Ramos (cell line): ENCODE data around the gene HSF5.
"Not testable (repeated sequence)": the region's sequence is repeated elsewhere in the genome, so short reads cannot be mapped to it uniquely, and the experiment has no call there.

Source experiments
- in situ Hi-C: fragments of 300-500 bp; cut with MboI; formaldehyde crosslinking; loops from one replicate; pipeline ENCODE4 v1.14.3; 2022; ENCODE audit warnings: low sequenced_read_pairs; ENCODE audit not compliant: unreplicated experiment

The HSF5 gene

DNA sequence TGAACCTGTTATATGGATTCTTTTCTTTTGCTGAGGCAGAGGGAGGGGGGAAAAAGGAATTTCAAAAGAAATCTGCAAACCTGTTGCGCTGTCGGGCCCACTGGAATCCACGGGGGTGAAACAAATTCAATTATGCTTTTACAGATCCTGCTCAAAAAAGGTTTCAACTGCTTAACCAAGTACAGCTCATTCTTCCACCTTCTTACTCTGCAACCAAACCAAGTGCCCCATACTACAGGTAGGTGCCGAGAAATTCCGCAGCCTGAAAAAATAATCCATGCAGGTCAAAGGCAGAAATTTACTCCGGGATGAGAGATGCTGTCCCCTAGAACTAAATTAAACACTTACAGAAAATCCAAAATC is 71.3 kb downstream of the HSF5 start:
- in situ Hi-C loops, result loop anchor here (5.0 kb wide), 1 partner anchor 80 kb away; no protein-coding TSS in a partner anchor

DNA sequence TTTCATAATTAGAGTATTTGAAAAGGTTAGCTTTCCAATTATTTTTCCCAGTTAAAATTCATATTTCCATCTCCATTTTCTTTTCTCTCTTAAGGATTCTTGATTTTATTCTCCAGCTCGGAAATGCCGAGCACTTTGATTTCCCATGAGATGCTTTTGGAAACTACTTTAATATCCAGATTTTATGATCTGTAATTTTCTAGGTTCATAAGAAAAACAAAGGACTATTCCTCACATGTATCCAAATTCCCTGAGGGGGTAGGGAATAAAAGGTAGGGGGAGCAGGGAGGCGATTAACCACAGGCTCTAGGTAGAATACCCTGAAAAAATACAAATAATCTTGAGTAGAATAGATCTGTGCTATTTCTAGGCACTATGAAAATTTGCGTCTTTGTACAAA is 71.8 kb downstream of the HSF5 start:
- in situ Hi-C loops, result loop anchor here (5.0 kb wide), 1 partner anchor 79 kb away; no protein-coding TSS in a partner anchor

DNA sequence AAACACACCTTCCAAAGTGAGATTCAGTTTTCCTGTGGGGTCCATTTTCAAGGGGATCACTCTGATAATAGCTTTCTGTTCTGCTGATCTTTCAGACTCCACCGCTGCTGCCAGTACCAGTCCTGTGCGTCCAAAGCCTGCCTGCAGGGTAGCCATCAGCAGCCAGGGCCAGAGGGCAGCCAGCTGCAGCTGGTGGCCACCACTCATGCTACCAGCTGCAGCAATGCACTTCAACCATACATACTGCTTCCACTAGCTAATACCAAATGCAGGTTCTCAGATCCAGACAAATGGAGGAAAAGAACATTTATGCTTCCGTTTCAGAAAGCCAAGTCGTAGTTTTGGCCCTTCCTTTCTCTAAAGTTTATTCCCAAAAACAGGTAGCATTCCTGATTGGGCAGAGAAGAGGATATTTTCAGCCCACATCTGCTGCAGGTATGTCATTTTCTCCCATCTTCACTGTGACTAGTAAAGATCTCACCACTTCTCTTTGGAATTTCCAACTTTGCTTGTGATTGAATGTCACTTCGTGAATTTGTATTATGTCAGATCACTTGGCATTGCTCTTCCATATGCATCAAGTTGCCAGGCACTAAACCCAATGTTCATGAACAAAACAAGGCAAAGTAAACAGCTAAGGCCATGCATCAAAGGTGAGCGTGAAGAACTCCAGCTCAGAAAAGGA is 72.7 kb downstream of the HSF5 start:
- in situ Hi-C loops, result loop anchor here (5.0 kb wide), 1 partner anchor 78 kb away; no protein-coding TSS in a partner anchor

DNA sequence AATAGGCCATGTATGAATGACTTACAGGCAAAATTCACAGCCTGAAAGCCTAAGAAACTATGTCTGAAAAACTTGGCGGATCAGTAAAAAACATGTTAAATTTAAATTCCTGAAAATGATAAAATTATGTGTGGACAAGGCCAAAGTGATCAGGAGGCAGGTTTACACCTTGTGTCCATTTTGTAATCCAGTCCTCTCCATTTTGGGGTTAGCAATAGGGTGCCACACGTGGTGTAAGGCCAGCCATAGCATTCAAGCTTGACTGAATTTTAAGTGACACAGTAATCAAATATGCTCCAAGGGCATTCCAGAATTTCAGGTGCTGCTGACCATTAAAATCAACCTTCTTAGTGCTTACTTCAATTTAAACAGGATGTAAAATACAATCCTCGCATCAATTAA is 73.6 kb downstream of the HSF5 start:
- in situ Hi-C loops, result no loop called here

DNA sequence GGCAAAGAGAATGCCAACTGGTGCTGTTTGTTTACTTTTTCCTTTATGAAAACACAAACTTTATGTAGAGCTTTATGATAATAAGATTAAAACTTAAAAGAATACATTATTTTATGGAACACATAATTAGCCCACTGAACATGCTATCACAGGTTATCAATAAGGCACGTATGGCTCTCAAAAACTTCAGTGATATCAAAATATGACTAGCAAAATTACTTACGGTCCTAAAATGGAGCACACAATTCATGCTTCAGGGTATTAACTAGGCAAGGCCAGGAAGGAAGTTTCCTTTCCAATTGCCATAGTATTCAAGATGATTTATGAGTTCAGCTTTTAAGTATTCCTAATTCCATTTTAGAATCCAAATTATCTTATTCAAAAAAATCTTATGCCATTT is 74.5 kb downstream of the HSF5 start:
- in situ Hi-C loops, result no loop called here

DNA sequence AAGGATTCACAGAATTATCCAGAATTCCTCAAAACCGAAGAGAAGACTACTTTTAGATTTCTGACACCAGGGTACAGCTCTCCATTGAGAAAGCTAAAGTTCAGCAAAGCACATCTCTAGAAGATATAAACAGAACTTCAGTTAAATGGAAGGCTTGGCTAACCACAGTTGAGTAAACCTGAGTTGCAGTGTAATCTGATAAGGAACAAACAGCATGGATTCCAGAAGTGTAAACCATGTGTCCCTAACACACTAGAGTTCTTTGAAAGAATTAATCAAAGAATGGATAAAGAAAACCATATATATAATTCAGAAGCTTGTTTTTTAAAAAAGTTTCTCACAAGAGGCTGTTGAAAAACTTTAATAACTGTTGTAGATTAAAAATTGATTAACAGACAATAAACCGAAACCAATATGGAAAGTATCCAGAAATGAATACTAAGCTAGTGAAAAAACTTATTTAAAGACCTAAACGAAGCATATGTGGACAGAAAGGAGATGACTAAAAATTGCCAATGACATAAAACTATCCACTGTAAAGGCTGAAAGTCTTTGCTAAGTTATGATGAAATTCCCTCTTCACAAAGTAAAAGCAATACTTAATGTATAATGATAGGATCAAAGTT is 75.1 kb downstream of the HSF5 start:
- in situ Hi-C loops, result no loop called here

GRCh38 chr17:58412064-58412703 is 76.0 kb downstream of the HSF5 start:
- in situ Hi-C loops, result no loop called here

- in situ Hi-C loops, result no loop called here
Measured at GRCh38 chr17:58411408-58411894, 76.8 kb downstream of the HSF5 start.

DNA sequence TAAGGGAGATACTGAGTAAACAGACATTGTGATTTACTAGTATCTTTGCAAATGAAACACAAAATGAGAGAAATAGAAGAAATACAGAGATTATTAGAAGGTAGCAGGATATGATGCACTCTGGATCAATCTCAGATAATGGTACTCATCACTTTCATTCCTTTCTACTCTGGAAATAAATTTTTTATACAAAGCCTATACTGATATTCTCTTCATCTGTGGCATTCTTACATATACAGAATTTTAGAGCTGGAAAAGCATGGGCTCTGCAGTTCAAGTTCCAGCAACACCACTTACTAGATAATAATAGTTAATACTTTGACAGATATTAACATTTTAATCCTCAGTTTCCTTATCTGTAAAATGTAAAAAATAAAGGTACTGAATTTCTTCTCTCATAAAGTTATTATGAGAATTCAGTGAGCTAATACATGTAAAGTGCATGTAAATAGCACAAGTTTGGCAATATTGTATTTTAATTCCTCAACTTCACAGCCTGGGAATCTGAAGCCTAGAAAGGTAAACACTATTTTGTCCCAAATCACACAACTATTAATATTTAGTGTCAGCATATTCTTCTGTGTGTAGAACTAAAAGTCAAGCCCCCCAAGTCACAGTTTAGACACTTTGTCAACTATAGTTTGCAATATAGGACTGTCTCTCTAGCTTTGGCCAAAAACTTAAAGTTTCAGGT is 77.3 kb downstream of the HSF5 start:
- in situ Hi-C loops, result no loop called here

DNA sequence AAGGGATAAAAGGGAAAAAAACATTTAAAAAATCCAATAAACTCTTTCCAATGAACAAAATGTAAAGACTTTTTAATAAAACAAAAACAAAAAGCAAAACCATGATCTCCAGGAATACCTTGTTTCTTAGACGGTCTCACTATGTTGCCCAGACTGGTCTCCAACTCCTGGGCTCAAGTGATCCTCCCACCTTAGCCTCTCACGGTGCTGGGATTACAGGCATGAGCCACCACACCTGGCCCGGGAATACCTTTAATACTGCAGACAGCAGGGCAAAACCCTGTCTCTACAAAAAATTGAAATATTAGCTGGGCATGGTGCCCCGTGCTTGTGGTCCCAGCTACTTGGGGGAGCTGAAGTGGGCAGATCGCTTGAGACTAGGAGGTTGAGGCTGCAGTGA is 78.8 kb downstream of the HSF5 start:
- in situ Hi-C loops, result no loop called here

GRCh38 chr17:58403311-58403710 is 84.9 kb downstream of the HSF5 start:
- in situ Hi-C loops, result no loop called here

GRCh38 chr17:58402679-58403078 is 85.5 kb downstream of the HSF5 start:
- in situ Hi-C loops, result no loop called here

GRCh38 chr17:58402047-58402446 is 86.2 kb downstream of the HSF5 start:
- in situ Hi-C loops, result no loop called here

- in situ Hi-C loops, result no loop called here
Measured at GRCh38 chr17:58401287-58401686, 86.9 kb downstream of the HSF5 start.

DNA sequence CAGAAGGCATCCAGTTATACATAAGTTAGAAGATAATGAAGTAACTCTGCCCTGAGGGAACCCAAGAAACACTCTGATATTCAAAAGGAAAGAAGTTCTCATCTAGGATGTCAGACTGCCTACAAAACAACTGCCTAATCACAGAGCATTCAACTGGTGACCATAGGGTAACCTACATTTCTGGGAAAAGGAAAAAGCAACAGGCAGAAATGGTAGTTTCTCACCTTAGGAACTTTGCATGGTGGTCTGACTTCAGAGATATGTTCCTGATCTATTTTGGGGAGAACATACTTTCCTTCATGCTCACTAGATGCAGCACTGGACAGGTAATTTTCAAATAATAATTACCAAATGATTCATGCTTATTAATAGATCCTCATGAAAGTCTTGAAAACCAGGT is 87.4 kb downstream of the HSF5 start:
- in situ Hi-C loops, result no loop called here

DNA sequence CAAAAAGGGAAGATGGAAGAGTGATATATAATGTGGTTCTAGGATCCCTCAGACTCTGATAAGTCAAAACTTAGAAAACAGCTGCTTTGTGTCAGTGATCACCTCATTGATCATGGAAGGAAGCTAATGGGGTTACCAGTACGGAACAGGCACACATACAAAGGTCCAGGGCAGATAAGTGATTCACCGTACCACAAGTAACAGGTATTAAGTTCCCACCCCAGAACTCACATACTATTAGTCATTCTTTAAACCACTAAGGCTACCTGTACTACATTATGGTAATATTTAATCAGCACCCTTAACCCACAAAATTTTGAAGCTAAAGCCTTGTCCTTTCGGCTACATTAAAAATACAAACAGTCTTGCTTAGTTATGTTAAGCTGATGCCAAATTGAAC is 88.2 kb downstream of the HSF5 start:
- in situ Hi-C loops, result no loop called here

DNA sequence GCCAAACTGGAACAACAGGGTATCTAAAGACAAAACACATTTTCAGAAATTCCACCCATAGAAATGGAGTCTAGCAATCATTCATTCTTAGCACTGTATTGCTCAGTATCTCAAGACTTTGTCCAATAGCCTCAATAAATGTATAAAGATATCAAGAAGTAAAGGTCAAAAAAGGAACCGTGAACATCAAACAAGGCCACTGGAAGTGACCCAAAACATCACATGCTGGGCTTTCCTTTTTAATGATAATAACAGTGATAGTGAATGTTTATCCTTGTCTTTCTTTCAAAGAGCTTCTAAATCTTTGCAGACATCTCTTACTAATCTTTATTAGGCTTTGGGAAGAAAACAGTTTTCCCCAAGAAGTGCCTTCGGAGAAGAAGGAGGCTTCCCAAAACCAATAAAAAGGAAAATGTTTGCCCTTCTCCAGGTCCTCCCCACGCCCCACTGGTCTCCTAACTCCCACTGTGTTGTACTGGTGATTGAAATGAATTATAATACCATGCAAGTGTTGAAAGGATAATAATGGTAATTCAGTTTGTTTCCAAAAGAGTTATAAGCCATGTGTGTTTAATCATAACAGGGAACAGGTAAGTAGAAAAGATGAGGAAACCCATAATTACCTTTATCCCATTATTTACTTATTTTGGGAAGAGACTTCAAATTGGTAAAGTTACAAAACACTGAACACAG is 89.5 kb downstream of the HSF5 start:
- in situ Hi-C loops, result no loop called here

GRCh38 chr17:58397421-58397820 is 90.8 kb downstream of the HSF5 start:
- in situ Hi-C loops, result not testable (repeated sequence)

DNA sequence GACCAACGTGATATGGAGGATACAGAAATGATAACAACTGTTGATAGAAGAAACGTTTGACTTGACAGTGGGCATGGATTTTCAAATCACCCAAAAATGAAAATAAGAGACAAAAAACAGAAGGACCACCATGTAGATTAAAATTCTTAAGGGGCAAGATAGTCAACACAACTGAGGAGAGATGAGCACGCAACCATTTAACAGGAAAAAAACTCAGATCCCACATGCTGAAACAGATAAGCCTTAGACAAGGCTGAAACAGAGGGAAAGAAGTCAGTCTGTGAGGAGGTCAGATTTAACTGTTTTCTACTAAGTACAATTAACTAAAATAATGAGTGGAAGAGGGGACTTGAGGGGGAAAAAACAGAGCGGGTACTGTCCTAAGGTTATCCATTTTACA is 92.0 kb downstream of the HSF5 start:
- in situ Hi-C loops, result no loop called here

DNA sequence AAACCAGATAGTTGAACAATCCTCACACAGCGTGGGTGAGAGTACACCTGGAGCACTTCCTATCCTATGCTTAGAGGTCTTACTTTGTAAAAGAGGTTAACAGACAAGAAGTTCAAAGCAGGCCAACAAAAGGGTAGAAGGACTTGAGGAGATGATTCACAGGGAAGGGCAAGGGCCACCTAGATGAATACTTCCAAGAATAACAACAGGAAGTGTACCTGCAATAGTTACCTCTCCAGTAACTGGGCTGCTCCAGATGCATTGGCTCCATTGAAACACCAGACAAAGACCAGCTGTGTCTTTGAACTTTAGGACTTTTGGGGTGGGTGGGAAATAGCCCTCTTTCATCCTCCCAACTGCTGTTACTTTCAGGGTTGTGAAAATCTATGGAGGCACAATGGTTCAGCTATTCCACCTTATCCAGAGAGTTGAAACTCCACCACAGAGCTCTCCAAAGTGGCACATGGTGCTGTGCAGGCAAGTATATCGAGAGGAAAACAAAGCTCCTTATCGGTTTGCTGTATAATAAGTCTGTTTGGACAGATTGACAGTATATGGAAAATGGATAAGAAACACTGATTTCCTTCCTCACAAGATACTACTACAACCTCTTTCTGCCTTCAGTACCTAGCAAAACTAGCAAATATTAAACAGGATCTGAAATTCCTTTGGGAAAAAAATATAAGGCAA is 93.5 kb downstream of the HSF5 start:
- in situ Hi-C loops, result no loop called here
